Activated CD4-positive, alpha-beta T cell treated with anti-CD3 and anti-CD28 coated beads for 4 hours (primary cell): Measurements from ENCODE around the gene GGTLC2.
"Not testable (repeated sequence)": the region's sequence is repeated elsewhere in the genome, so short reads cannot be mapped to it uniquely, and the experiment has no call there.

Source experiments
- DNase-seq, 2 donors: peaks; one replicate each; pipeline ENCODE4 v3.0.0-alpha.2; 2020

Gene GGTLC2

GRCh38 chr22:22644314-22644713 lies at the start of gene GGTLC2:
TSS of gene GGTLC2 (plus strand) at chr22:22644614. CDS start at chr22:22646346, 1,732 bp downstream.
- DNase-seq = not testable (repeated sequence)

GRCh38 chr22:22595001-22595835 lies 49.2 kb upstream of the GGTLC2 start:
- DNase-seq = no peak

GRCh38 chr22:22598144-22598543 lies 46.3 kb upstream of the GGTLC2 start:
- DNase-seq = no peak

GRCh38 chr22:22599248-22599647 lies 45.2 kb upstream of the GGTLC2 start:
- no peak for DNase-seq

- no peak for DNase-seq
Measured at GRCh38 chr22:22600531-22601261, 43.7 kb upstream of the GGTLC2 start.

GRCh38 chr22:22603470-22603947 lies 40.9 kb upstream of the GGTLC2 start:
- DNase-seq = no peak

GRCh38 chr22:22604326-22605073 lies 39.9 kb upstream of the GGTLC2 start:
- no peak for DNase-seq

GRCh38 chr22:22605074-22605404 lies 39.4 kb upstream of the GGTLC2 start:
- DNase-seq = no peak

GRCh38 chr22:22608022-22608421 lies 36.4 kb upstream of the GGTLC2 start:
- not testable (repeated sequence) for DNase-seq

- DNase-seq = no peak
Measured at GRCh38 chr22:22609291-22609690, 35.1 kb upstream of the GGTLC2 start.

- no peak for DNase-seq
Measured at GRCh38 chr22:22612516-22612915, 31.9 kb upstream of the GGTLC2 start.

- DNase-seq = no peak
Measured at GRCh38 chr22:22614065-22614464, 30.3 kb upstream of the GGTLC2 start.

- no peak for DNase-seq
Measured at GRCh38 chr22:22616636-22617035, 27.8 kb upstream of the GGTLC2 start.

GRCh38 chr22:22618448-22618847 lies 26.0 kb upstream of the GGTLC2 start:
- DNase-seq = no peak

GRCh38 chr22:22618923-22619322 lies 25.5 kb upstream of the GGTLC2 start:
- DNase-seq = no peak

GRCh38 chr22:22619765-22620414 lies 24.5 kb upstream of the GGTLC2 start:
- no peak for DNase-seq

GRCh38 chr22:22628546-22629495 lies 15.6 kb upstream of the GGTLC2 start:
- DNase-seq = not testable (repeated sequence)

GRCh38 chr22:22631223-22631652 lies 13.2 kb upstream of the GGTLC2 start:
- DNase-seq = not testable (repeated sequence)

GRCh38 chr22:22632226-22632625 lies 12.2 kb upstream of the GGTLC2 start:
- not testable (repeated sequence) for DNase-seq

GRCh38 chr22:22633533-22633932 lies 10.9 kb upstream of the GGTLC2 start:
- not testable (repeated sequence) for DNase-seq

- not testable (repeated sequence) for DNase-seq
Measured at GRCh38 chr22:22636260-22636659, 8.2 kb upstream of the GGTLC2 start.
